IMR-90 (cell line): ENCODE results near the gene CPED1. TPM values are rescaled to one million over a fixed set of nuclear protein-coding genes. Genes with fewer than 3 reads are reported as not detected.
A peak's percentile ranks its signal among the peaks of the same experiment; 100 is the strongest.
"Not testable (repeated sequence)": the region's sequence is repeated elsewhere in the genome, so short reads cannot be mapped to it uniquely, and the experiment has no call there.

Experiments
- ATAC-seq: fragments of 200-7000 bp; cut with Tn5 transposase; 2 replicates; pipeline ENCODE4 v1.9.1; 2020; ENCODE audit warnings: low read depth, mild to moderate bottlenecking, moderate library complexity
- BruUV-seq: library from RNA; stranded (reverse); fragments of 400-500 nt; replicated peaks from 2 replicates; lab custom pipeline; 2021; lab: Mats Ljungman, UMichigan
- CTCF ChIA-PET: fragments of 300-600 bp; formaldehyde crosslinking; extraction: SDS; loops from one replicate; lab custom pipeline; 2021; ENCODE audit warnings: antibody characterized with exemption; lab: Yijun Ruan, JAX
- POLR2A ChIA-PET: fragments of 300-600 bp; sonication (Branson Sonifier 250); formaldehyde crosslinking; loops from one replicate; lab custom pipeline; 2022; ENCODE audit warnings: antibody characterized with exemption; ENCODE audit not compliant: unreplicated experiment; lab: Charles Lee
- DNase-seq: peaks from one replicate; pipeline ENCODE4 v3.0.0; 2013
- H2AFZ ChIP-seq: replicated peaks from 2 replicates; pipeline ENCODE3; 2013; ENCODE audit warnings: low read length, mild to moderate bottlenecking; ENCODE audit not compliant: poor library complexity
- H2AK5ac ChIP-seq: 2 replicates; pipeline ENCODE4 v1.6.1; 2013; ENCODE audit warnings: low read depth, low read length, inconsistent platforms
- H2AK9ac ChIP-seq: replicated peaks from 2 replicates; pipeline ENCODE3; 2013; ENCODE audit warnings: mild to moderate bottlenecking, low read depth, low read length, moderate library complexity; ENCODE audit not compliant: poor library complexity
- H2BK120ac ChIP-seq: 2 replicates; pipeline ENCODE4 v1.6.1; 2013; ENCODE audit warnings: low read depth, low read length, inconsistent platforms
- H2BK15ac ChIP-seq: 3 replicates; pipeline ENCODE4 v1.6.1; 2013; ENCODE audit warnings: low read depth, low read length, inconsistent platforms
- H2BK20ac ChIP-seq: 2 replicates; pipeline ENCODE4 v1.6.1; 2013; ENCODE audit warnings: low read depth, mild to moderate bottlenecking, inconsistent platforms, low read length, moderate library complexity
- H2BK5ac ChIP-seq: 2 replicates; pipeline ENCODE4 v1.6.1; 2013; ENCODE audit warnings: mild to moderate bottlenecking, low read depth, low read length, inconsistent platforms; ENCODE audit not compliant: poor library complexity, severe bottlenecking
- H3K14ac ChIP-seq: replicated peaks from 2 replicates; pipeline ENCODE4 v1.6.1; 2013; ENCODE audit warnings: low read depth, low read length, inconsistent platforms
- H3K18ac ChIP-seq: 2 replicates; pipeline ENCODE4 v1.6.1; 2013; ENCODE audit warnings: low read depth, low read length, control low read depth
- H3K23ac ChIP-seq: 2 replicates; pipeline ENCODE4 v1.6.1; 2013; ENCODE audit warnings: low read depth, low read length, inconsistent platforms
- H3K27ac ChIP-seq: 2 replicates; pipeline ENCODE4 v1.5.1; 2013; ENCODE audit warnings: mild to moderate bottlenecking, control low read depth, low read length; ENCODE audit not compliant: insufficient read depth
- H3K27me3 ChIP-seq: 2 replicates; pipeline ENCODE4 v1.6.1; 2013; ENCODE audit warnings: low read length; ENCODE audit not compliant: control insufficient read depth, insufficient read depth
- H3K36me3 ChIP-seq: 2 replicates; pipeline ENCODE4 v1.6.1; 2013; ENCODE audit warnings: low read length, mixed read lengths; ENCODE audit not compliant: control insufficient read depth, insufficient read depth
- H3K4ac ChIP-seq: 2 replicates; pipeline ENCODE4 v1.6.1; 2013; ENCODE audit warnings: low read depth, low read length, inconsistent platforms
- H3K4me1 ChIP-seq: 2 replicates; pipeline ENCODE4 v1.6.1; 2013; ENCODE audit warnings: low read length, mixed read lengths; ENCODE audit not compliant: control insufficient read depth, insufficient read depth
- H3K4me2 ChIP-seq: 2 replicates; pipeline ENCODE4 v1.6.1; 2013; ENCODE audit warnings: low read depth, mild to moderate bottlenecking, control low read depth, low read length, moderate library complexity
- H3K4me3 ChIP-seq: 2 replicates; pipeline ENCODE4 v1.5.1; 2013; ENCODE audit warnings: low read depth, mild to moderate bottlenecking, control low read depth, low read length, moderate library complexity; ENCODE audit not compliant: insufficient read depth
- H3K56ac ChIP-seq: 2 replicates; pipeline ENCODE4 v1.6.1; 2013; ENCODE audit warnings: low read length, inconsistent platforms; ENCODE audit not compliant: insufficient read depth; ENCODE audit errors: extremely low read depth
- H3K79me1 ChIP-seq, 2 experiments: 2 replicates each; pipeline ENCODE4 v1.6.1; 2013; ENCODE audit warnings: low read length in 2 of 2, inconsistent platforms in 1 of 2, low read depth in 1 of 2
- H3K9ac ChIP-seq: 2 replicates; pipeline ENCODE4 v1.6.1; 2013; ENCODE audit warnings: low read depth, low read length, control low read depth
- H3K9me1 ChIP-seq: 2 replicates; pipeline ENCODE4 v1.6.1; 2013; ENCODE audit warnings: low read length, inconsistent platforms; ENCODE audit not compliant: insufficient read depth
- H3K9me3 ChIP-seq: 2 replicates; pipeline ENCODE4 v1.6.1; 2013; ENCODE audit warnings: low read length; ENCODE audit not compliant: control insufficient read depth, insufficient read depth
- H4K20me1 ChIP-seq: 2 replicates; pipeline ENCODE4 v1.6.1; 2013; ENCODE audit warnings: low read length, inconsistent platforms; ENCODE audit not compliant: insufficient read depth
- H4K5ac ChIP-seq: 2 replicates; pipeline ENCODE4 v1.6.1; 2013; ENCODE audit warnings: mild to moderate bottlenecking, low read depth, low read length, control low read depth
- H4K8ac ChIP-seq, 2 experiments: 2 replicates each; pipeline ENCODE4 v1.6.1; 2013; ENCODE audit warnings: low read depth in 2 of 2, low read length in 2 of 2, control low read depth in 1 of 2, inconsistent platforms in 1 of 2
- H4K91ac ChIP-seq: 2 replicates; pipeline ENCODE4 v1.6.1; 2013; ENCODE audit warnings: low read depth, low read length, inconsistent platforms; ENCODE audit not compliant: insufficient read depth
- CEBPB ChIP-seq: IDR thresholded peaks from 2 replicates; pipeline ENCODE4 v1.6.1; 2012; ENCODE audit warnings: low read depth, low read length, improper control_type of control experiment
- CHD1 ChIP-seq: IDR thresholded peaks from 2 replicates; pipeline ENCODE4 v1.6.1; 2012; ENCODE audit warnings: low read depth, low read length, improper control_type of control experiment
- FOS ChIP-seq: fragments of 150-350 bp; IDR thresholded peaks from 2 replicates; pipeline ENCODE4 v1.6.1; 2016; ENCODE audit warnings: low read depth, low read length
- MAFK ChIP-seq: IDR thresholded peaks from 2 replicates; pipeline ENCODE4 v1.6.1; 2012; ENCODE audit warnings: low read depth, low read length, improper control_type of control experiment
- MAZ ChIP-seq: IDR thresholded peaks from 2 replicates; pipeline ENCODE4 v1.6.1; 2012; ENCODE audit warnings: low read depth, mild to moderate bottlenecking, low read length, improper control_type of control experiment, moderate library complexity, borderline replicate concordance
- MXI1 ChIP-seq: IDR thresholded peaks from 2 replicates; pipeline ENCODE4 v1.6.1; 2012; ENCODE audit warnings: low read depth, mild to moderate bottlenecking, low read length, moderate library complexity, borderline replicate concordance
- RCOR1 ChIP-seq: IDR thresholded peaks from 2 replicates; pipeline ENCODE4 v1.6.1; 2012; ENCODE audit warnings: mild to moderate bottlenecking, low read length, improper control_type of control experiment; ENCODE audit not compliant: insufficient replicate concordance
- SMC3 ChIP-seq: fragments of 150-350 bp; IDR thresholded peaks from 2 replicates; pipeline ENCODE4 v1.6.1; 2016; ENCODE audit warnings: low read depth, mild to moderate bottlenecking, antibody characterized with exemption, low read length, moderate library complexity
- WGBS, 2 experiments: methylation state at CpG; one replicate each; pipeline versions ENCODE4 v1.1.5 to v1.1.7; 2013; ENCODE audit warnings: missing lambda C conversion rate in 2 of 2; ENCODE audit not compliant: insufficient read length in 1 of 2; ENCODE audit errors: extremely low coverage in 2 of 2; 5-methylcytosine and 5-hydroxymethylcytosine counted together
- dilution Hi-C: fragments of 300-500 bp; cut with HindIII; formaldehyde crosslinking; loops from one replicate; pipeline ENCODE4 v1.14.3; 2018; ENCODE audit warnings: low sequenced_read_pairs; ENCODE audit not compliant: unreplicated experiment
- in situ Hi-C: fragments of 300-500 bp; cut with MboI; formaldehyde crosslinking; loops from 3 replicates; pipeline ENCODE4 v1.14.3; 2019; ENCODE audit warnings: low sequenced_read_pairs, inconsistent platforms, mixed read lengths
- intact Hi-C: fragments of 100-400 bp; cut with micrococcal nuclease; formaldehyde crosslinking; loops from 2 replicates; pipeline ENCODE4 v1.10.0; 2022
- polyA plus RNA-seq, 3 experiments: library from polyadenylated mRNA; depleted of rRNA; stranded (reverse); fragments of >200 nt; gene quantifications; 2 replicates each; pipeline ENCODE4 v1.2.3, GENCODE V29; 2012; ENCODE audit warnings: low replicate concordance in 1 of 3
- total RNA-seq: library from RNA; depleted of rRNA; stranded (reverse); fragments of >200 nt; gene quantifications from 2 replicates; pipeline ENCODE4 v1.2.3, GENCODE V29; 2012

CPED1 gene
- total and polyA plus RNA-seq, 2 of the 4 experiments (the other 2 are of a cell fraction) = 31.2 to 96.8 TPM

DNA sequence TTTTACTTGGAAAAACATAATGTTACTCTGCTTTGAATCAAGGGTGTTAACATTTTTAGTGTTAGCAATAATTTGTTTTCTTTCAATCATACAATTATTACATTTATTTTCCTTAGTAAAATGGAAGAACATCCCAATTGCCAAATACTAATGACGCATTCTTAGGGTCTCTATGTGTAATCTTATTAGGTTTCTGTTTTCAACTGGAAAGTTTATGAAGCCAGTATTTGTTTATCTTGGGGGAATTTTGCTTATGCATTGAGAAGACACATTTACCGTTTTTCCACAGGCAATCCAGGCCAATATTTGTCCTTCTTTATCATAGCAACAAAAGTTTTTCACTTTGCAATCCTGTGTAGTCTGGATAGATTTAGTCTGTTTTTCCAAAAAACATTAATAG is 134.5 kb downstream of the CPED1 start:
- no TSS peak for BruUV-seq
- dilution Hi-C loops = no loop called here
- CTCF ChIA-PET = no interaction called here

GRCh38 chr7:121125454-121125853 is 136.9 kb downstream of the CPED1 start:
- intact Hi-C loops (loop anchor here (5.0 to 10.0 kb wide), 3 partner anchors 212 to 869 kb away; no protein-coding TSS in a partner anchor), in situ Hi-C loops (loop anchor here (10.0 to 25.0 kb wide), 2 partner anchors 212 to 419 kb away; partner anchors contain the start of gene WNT16)
- H3K9ac ChIP-seq, H3K56ac ChIP-seq, H4K20me1 ChIP-seq, H2AK5ac ChIP-seq, H4K8ac ChIP-seq, DNase-seq, H3K4me2 ChIP-seq, BruUV-seq, H2BK20ac ChIP-seq, H3K27ac ChIP-seq, H4K91ac ChIP-seq, H3K14ac ChIP-seq, H2AK9ac ChIP-seq, H3K4me1 ChIP-seq, H2AFZ ChIP-seq, H3K18ac ChIP-seq, dilution Hi-C loops, H2BK15ac ChIP-seq, H3K4ac ChIP-seq, H3K36me3 ChIP-seq, H3K23ac ChIP-seq, POLR2A ChIA-PET, H4K5ac ChIP-seq, H3K9me3 ChIP-seq, H3K79me1 ChIP-seq, H3K4me3 ChIP-seq, H3K27me3 ChIP-seq, H3K9me1 ChIP-seq, CTCF ChIA-PET, ATAC-seq, H2BK120ac ChIP-seq: not testable (repeated sequence)
- peak overlapping the region; percentile 54 for H2BK5ac ChIP-seq
- WGBS, 2 experiments = no CpG with 5 or more reads among the region's 1 CpG

More for the DNA sequence above, 134.5 kb downstream of the CPED1 start:
- Histone ChIP-seq H2AK9ac (no peak overlapping the region), H3K18ac (no peak overlapping the region), H2BK5ac (peak overlapping the region; percentile 26), H3K27me3 (no peaks in the 10 kb centered on the region), H4K20me1 (no peaks in the 10 kb centered on the region), H3K56ac (no peak overlapping the region), H2BK20ac (no peak overlapping the region), H3K9me1 (no peaks in the 10 kb centered on the region), H3K79me1 (peaks cover 0 to 7% of the 10 kb centered on the region in 2 experiments; a peak in 2 of 4 replicates), H3K9me3 (no peaks in the 10 kb centered on the region), H2BK120ac (no peak overlapping the region), H3K36me3 (peaks cover 2% of the 10 kb centered on the region), H4K5ac (no peak overlapping the region), H2AK5ac (no peak overlapping the region), H4K91ac (no peak overlapping the region), H3K4me1 (no peaks in the 10 kb centered on the region), H3K14ac (no peak overlapping the region), H3K4me2 (no peak overlapping the region), H3K23ac (no peak overlapping the region), H3K9ac (no peak overlapping the region), H3K4ac (no peak overlapping the region), H2BK15ac (no peak overlapping the region), H3K4me3 (no peak overlapping the region), H2AFZ (no peak overlapping the region), H3K27ac (no peak overlapping the region), H4K8ac (no peak overlapping the region)
- peak; percentile 27; the same call in 1 of the 2 replicates for ATAC-seq
- in situ Hi-C loops (loop anchor here (10.0 kb wide), 1 partner anchor 422 kb away; no protein-coding TSS in a partner anchor), intact Hi-C loops (loop anchor here (10.0 kb wide), 1 partner anchor 872 kb away; no protein-coding TSS in a partner anchor)
- DNase-seq = peak; percentile 45
- TF ChIP-seq CEBPB (peak; percentile 53), MAFK (no peak), FOS (no peak), MXI1 (no peak), RCOR1 (no peak), MAZ (no peak), CHD1 (no peak), SMC3 (no peak)
- POLR2A ChIA-PET = no interaction called here
- no CpG with 5 or more reads among the region's 2 CpGs for WGBS, 2 experiments
